ENCODE results near the gene ARHGAP26.
A peak's percentile ranks its signal among the peaks of the same experiment; 100 is the strongest.

ARHGAP26 gene

DNA sequence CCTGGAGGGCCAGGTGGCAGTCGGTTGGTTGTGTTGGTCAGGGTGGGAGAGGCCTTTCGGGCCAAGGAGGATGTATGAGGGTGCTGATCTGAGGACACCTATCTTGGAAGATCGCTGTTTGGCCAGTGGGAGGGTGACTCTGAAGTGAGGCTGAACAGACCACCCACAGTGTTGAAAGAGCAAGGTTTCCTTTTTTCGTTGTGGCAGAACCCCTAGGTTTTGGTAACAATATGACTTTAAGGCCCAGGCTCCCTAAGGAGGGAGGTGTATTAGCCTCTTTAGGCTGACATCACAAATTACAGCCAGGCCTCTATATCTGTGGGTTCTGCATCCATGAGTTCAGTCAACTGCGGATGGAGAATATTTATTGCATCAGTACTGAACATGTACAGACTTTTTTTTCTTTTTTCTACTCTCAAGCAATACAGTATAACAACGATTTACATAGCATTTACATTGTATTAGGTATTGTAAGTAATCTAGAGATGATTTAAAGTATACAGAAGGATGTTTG, 86.1 kb downstream of the ARHGAP26 start:
- DNase-seq = no peak

- no peak for DNase-seq
Observed at GRCh38 chr5:142857405-142857804, 87.2 kb downstream of the ARHGAP26 start.

DNA sequence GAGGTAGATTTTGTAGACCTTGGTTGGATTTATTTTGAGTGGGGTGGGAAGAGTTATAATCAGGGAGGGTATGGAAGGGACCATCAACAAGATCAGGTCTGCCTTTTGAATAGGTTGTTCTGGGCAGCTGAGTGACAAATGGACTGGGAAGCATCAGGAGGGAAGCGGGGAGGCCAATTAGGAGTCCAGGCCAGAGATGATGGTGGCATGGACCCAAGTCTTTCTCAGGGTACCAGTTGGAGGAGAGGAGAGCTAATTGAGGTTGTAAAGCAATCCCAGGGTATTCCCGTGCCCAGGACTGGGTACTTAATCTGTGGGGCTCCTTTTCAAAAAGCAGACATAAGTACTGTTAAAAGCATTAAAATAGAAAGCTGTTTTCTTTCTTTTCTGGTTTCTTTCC, 88.9 kb downstream of the ARHGAP26 start:
- no peak for DNase-seq

DNA sequence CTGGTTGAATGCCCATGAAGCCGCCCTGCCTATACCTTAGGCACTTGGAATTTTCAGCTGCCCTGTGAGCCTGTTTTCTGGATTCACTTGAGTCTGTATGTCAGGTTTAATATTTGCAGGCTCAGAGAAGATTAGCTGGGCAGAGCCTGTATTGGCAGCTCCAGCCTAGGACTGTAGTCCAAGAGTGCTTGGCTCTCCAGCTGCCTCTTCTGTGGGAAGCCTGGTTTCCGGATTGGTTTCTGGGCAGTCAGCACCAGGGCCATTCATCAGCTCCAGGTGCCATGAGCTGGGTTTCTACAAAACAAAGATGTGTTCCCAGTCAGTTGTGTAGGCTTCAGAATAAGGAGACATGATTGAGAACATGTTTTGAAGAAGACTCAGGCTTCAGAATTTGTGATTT, 90.1 kb downstream of the ARHGAP26 start:
- DNase-seq = no peak

GRCh38 chr5:142861011-142861410, 90.8 kb downstream of the ARHGAP26 start:
- DNase-seq = no peak

- no peak for DNase-seq
Observed at GRCh38 chr5:142862594-142862993, 92.4 kb downstream of the ARHGAP26 start.

- no peak for DNase-seq
Observed at GRCh38 chr5:142863856-142864255, 93.7 kb downstream of the ARHGAP26 start.

DNA sequence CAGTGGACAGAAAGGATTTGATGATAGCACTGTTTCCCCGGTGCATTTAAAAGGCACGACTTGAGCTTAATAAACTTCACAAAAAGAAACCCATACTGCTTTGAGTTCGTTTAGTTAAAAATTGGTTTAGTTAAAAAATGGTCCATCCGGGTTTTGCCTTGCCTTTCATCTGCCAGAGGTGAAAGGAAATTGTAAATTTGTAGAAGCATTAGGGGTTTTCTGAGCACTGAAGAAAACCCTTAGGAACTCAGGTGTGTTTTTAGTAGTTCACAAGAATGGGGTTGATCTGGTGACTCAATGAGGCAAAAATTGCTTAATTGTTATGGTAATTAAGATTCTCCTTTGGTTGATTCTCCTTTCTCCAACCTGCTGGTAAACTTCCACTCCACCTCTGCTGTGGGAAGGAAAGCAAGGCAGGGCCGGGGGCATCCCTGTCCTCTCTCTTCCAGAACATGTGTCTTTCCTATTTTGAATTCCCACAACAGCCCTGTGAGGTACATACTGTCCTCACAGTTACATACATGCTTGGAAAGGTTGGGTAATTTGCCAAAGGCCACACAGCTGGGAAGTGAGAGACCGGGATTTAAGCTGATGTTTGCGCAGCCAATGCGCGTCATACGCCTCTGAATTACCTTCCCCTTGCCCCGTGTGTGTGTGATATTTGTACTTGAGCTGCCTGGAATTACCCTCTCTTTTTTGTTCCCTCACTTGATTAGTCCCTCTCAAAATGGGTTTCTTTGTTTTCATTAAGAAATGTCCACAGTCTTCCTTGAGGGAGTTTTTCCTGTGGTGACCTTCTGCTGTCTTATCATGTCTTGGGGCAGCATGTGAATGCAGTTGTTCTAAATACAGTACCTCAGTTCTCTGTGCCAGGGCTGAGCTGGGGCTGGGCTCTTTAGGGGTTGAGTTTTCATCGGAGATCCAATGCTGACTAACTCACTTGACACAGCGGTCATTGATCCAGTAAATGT, 94.4 kb downstream of the ARHGAP26 start:
- DNase-seq = no peak

GRCh38 chr5:142865631-142866030, 95.5 kb downstream of the ARHGAP26 start:
- no peak for DNase-seq

DNA sequence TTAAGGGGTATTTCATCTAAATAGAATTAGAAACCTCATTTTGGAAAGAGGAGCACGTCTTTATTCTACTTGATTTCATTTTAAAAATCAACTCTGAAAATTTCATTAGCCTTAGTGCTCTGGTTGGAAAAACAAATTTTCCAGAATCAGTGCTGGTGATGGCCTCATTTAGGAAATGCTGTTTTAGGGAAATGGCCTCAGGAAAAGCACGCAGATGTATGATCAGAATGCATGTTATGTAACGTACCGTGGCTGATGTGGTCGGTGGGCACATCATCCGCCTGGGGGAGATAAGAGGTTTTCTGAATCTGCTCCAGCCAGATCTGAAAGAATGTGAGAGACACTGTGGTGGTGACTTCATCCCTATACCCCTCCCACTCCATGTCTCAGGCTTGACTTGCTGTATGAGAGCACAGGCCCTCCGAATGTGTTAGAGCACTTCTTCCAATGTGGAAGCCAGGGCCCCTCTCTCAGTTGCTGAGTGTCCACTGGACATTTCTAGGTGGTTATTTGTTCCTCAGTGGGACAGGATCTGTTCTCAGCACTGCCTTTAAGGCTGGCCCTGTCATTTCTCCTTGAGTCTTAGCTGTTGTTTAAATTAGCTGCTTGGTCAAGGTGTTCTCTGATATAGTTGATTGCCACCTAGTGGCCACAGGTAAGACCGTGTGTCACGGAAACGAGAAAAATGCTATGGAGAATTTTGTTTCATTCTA, 96.5 kb downstream of the ARHGAP26 start:
- peak; percentile 17 for DNase-seq

DNA sequence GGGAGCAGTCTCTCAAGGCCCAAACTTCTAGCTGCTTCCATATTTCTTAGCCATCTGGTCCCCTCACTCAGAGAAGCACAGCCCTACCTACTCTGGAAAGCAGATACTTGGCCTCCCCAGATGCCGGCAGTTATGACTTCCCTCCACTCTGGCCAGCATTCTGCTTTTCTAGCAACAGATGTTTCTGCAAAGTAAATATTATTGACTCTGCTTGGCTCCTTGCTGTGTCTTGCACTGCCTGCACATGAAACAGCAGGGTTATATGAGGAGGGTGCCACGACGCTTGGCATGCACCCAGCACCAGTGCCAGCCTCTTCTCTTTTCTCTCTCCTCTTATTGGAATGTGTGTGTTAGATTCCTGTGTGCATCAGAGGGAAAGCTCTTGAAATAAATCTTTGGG, 99.7 kb downstream of the ARHGAP26 start:
- DNase-seq = no peak

DNA sequence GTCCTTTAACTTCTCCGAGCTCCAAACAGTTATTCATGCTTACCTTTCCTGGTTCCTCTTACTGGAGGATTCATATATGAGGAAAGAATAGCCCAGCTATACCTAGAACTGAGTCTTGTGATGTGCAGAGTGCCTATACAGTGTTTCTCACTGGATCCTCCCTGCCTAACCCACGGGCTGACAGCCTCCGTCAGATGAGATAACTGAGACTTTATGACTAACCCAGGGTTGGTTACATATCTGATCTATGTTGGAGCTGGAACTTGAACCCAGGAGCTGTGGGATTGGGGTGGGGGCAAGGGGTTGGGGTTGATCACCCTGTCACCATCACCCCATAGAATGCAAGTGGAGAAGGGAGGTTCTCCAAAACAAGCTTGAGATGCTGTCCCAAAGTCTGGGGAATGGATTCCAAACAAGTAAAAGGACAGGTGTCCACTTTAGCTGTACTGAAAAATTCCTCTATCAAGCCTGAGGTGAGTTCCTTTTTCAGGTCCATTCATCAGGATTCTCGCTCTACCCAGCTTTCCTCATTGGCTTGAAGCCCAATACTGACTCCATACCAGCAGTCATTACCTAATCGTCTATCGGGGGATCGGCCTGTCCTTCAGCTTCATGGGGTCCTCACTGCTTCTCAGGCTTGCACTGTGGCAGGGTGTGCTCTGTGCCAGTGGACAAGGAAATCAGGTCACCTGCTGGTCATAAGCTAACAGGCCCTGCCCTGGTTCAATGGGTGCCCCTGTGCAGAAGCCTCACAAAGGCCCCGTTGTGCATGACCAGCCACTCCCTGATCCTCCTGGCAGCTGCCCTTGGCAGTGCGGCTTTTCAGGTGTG, 100.6 kb downstream of the ARHGAP26 start:
- no peak for DNase-seq

- no peak for DNase-seq
Observed at GRCh38 chr5:142871363-142872193, 101.4 kb downstream of the ARHGAP26 start.

DNA sequence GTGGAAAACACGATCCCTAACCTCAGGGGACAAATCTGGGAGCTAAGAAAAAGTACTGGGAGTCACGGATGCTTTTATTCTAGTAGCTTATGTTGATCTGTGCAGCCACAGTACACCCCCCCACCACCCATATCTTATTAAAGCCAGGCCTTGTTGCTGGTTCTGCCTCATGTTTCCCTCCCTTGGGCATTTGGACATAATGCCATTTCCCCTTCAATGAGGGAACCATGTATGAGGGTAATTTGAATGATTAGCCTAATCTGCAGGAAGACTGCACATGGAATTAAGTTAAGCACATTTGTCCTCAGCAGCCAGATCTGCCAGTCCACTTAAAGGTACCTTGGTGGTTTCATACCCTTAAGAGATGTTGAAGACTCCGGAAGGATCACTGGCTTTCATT, 102.0 kb downstream of the ARHGAP26 start:
- no peak for DNase-seq

DNA sequence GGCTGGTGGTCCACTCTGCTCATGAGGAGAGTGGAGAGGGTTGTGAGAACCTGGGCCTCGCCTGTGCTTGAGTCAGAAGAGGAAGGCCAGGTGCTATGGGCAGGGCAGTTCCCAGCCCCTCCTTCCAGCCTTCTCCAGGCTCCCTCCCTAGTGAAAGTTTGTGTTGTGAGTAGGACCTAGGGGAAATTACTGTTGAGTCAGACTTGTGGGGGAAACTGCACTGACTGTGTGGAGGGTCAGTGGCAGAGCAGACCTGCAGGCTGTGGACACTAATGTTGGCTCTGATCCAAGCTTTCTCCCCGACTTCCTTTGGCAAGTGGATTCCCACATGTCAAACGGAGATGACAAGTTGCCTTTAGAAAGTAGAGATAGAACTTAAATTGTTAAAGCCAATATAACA, 102.6 kb downstream of the ARHGAP26 start:
- no peak for DNase-seq

GRCh38 chr5:142873831-142874230, 103.7 kb downstream of the ARHGAP26 start:
- DNase-seq = no peak

GRCh38 chr5:142874540-142874939, 104.4 kb downstream of the ARHGAP26 start:
- DNase-seq = no peak

DNA sequence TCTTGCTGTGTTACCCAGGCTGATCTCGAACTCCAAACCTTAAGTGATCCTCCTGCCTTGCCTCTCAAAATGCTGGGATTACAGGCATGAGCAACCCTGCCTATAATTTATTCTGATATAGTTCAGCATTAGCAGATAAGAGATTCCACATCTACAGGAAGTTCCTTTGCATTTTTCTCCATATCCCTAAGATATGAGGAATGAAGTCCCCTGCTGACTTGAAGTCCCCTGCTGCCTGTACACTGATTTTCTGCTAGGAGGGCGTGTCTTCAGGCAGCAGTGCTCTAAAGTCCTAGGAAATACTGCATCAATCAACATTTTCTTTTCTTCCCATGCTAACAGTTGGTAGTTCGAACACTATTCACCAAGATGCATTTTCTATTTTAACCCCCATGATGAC, 105.8 kb downstream of the ARHGAP26 start:
- DNase-seq = no peak

- DNase-seq = no peak
Observed at GRCh38 chr5:142876817-142877216, 106.6 kb downstream of the ARHGAP26 start.

DNA sequence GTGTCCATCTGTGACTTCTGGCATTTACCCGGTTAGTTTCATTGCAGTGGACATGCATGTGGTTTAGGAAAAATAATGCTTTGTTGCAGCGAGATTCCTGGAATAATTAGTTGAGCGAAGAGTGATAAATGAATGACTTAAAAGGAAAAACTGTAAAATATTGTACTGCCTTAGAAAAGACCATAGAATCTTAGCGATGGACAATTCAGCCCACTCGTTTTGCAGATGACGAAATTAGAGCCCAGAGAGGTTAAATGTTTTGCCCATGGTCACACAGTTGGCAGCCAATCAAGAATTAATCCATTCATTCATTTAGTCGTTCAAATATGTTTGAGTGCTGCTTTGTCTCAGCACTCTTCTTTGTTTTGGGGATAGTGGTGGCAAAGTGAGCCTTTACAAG, 107.9 kb downstream of the ARHGAP26 start:
- DNase-seq = no peak

GRCh38 chr5:142878638-142879037, 108.5 kb downstream of the ARHGAP26 start:
- no peak for DNase-seq
